OCI-LY7 (cell line): ENCODE results near the gene MTHFS.

Experiments used
- CTCF ChIP-seq: fragments of 200-600 bp; sonication (generic); conservative IDR thresholded peaks from 2 replicates; pipeline ENCODE4 v1.5.1; 2014; ENCODE audit warnings: mild to moderate bottlenecking, antibody characterized with exemption, low read length, moderate library complexity, mixed read lengths
- EZH2phosphoT487 ChIP-seq: fragments of 200-600 bp; sonication (generic); IDR thresholded peaks from 2 replicates; pipeline ENCODE4 v1.6.1; 2018; ENCODE audit warnings: low read depth, borderline replicate concordance, mild to moderate bottlenecking, mixed run types, antibody characterized with exemption, low read length, moderate library complexity, mixed read lengths

DNA sequence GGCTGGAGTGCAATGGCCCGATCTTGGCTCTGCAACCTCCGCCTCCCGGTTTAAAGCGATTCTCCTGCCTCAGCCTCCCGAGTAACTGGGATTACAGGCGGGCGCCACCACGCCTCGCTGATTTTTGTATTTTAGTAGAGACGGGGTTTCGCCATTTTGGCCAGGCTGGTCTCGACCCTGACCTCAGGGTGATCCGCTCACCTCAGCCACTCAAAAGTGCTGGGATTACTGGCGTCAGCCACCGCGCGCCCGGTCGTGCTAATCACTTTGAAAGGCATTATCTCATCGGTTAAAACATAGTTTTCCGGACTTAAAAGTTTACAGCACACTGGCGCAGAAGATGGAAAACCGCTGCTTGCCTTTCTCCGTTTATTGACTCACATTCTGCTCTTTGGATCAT is 27.6 kb upstream of the MTHFS start:
- TF ChIP-seq CTCF = no peak
- TF ChIP-seq EZH2phosphoT487 = no peak
